Gastrocnemius medialis (tissue), 4 donors: Measurements from ENCODE around the gene BORCS5.

ENCODE experiments used
- POLR2A ChIP-seq, 2 donors: fragments of 450-650 bp; IDR thresholded peaks; one replicate each; pipeline ENCODE4 v1.6.1; 2017; ENCODE audit warnings: antibody characterized with exemption in 2 of 2, mild to moderate bottlenecking in 2 of 2, moderate library complexity in 2 of 2
- TF ChIP-seq, protein P1 (sequence below), 5 experiments: fragments of 450-650 bp in 3 of 5; fragments of 200-600 bp in 2 of 5; sonication (generic) in 2 of 5; IDR thresholded peaks in 4 of 5; conservative IDR thresholded peaks in 1 of 5; 1 replicate in 4 of 5; 2 replicates in 1 of 5; pipeline ENCODE4 v1.5.1; 2016 to 2019; ENCODE audit warnings: antibody characterized with exemption in 5 of 5, mild to moderate bottlenecking in 3 of 5, moderate library complexity in 3 of 5

DNA sequence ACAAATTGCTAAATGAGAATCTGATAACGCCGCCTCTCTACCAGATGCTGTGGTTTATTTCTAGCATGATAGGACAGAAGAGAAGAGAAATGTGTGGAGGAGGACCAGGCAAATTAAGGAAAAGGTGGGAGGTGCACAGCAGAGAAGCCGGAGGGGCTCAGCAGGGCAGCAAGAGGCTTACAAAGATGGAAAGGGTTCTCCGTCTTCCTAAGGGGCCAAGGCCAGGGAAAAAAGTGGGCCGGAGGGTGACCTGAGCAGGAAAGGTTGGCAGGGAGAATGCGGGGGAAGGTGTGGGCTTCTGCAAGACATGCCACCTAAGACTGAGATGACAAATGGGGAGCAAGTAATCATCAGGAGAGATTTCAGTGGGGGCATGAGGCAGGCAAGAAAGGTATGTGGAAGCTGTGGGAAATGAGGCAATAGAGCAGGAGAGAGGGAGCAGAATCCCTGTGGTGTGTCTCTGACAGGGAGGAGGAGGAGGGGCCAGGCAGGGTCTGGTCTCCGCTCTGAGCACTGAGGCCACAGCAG is 25.6 kb upstream of the BORCS5 start:
- TF ChIP-seq, protein P1, sequence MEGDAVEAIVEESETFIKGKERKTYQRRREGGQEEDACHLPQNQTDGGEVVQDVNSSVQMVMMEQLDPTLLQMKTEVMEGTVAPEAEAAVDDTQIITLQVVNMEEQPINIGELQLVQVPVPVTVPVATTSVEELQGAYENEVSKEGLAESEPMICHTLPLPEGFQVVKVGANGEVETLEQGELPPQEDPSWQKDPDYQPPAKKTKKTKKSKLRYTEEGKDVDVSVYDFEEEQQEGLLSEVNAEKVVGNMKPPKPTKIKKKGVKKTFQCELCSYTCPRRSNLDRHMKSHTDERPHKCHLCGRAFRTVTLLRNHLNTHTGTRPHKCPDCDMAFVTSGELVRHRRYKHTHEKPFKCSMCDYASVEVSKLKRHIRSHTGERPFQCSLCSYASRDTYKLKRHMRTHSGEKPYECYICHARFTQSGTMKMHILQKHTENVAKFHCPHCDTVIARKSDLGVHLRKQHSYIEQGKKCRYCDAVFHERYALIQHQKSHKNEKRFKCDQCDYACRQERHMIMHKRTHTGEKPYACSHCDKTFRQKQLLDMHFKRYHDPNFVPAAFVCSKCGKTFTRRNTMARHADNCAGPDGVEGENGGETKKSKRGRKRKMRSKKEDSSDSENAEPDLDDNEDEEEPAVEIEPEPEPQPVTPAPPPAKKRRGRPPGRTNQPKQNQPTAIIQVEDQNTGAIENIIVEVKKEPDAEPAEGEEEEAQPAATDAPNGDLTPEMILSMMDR (IDR thresholded peaks at IDR 0.05 in 4 of 5, conservative IDR thresholded peaks at IDR 0.05 in 1 of 5): no peak
- TF ChIP-seq POLR2A (IDR thresholded peaks at IDR 0.05): no peak
